Keratinocyte (primary cell): ENCODE results near the gene AMACR. TPM values are rescaled to one million over a fixed set of nuclear protein-coding genes. Genes with fewer than 3 reads are reported as not detected.

ENCODE experiments used
- DNase-seq: peaks from one replicate; pipeline ENCODE4 v3.0.0-alpha.2; 2011; ENCODE audit warnings: low read depth, missing footprints, low spot score
- FAIRE-seq: peaks from 2 replicates; lab custom pipeline; 2011; peaks lifted over from hg19 to GRCh38; lab: Jason Lieb, UNC
- H2AFZ ChIP-seq: 2 replicates; pipeline ENCODE4 v1.6.0; 2012; ENCODE audit warnings: low read length, control low read depth, inconsistent platforms; ENCODE audit not compliant: control insufficient read depth
- H3K27ac ChIP-seq: 2 replicates; pipeline ENCODE4 v1.5.1; 2011; ENCODE audit warnings: low read length; ENCODE audit not compliant: control insufficient read depth, insufficient read depth
- H3K27me3 ChIP-seq: 3 replicates; pipeline ENCODE4 v1.6.0; 2011; ENCODE audit warnings: low read length; ENCODE audit not compliant: control insufficient read depth, insufficient read depth; ENCODE audit errors: extremely low read depth
- H3K36me3 ChIP-seq, 2 experiments: 2 replicates in 1 of 2; 3 replicates in 1 of 2; pipeline ENCODE4 v1.5.1; 2011; ENCODE audit warnings: low read length in 2 of 2, mild to moderate bottlenecking in 1 of 2; ENCODE audit not compliant: control insufficient read depth in 2 of 2, insufficient read depth in 2 of 2; ENCODE audit errors: extremely low read depth in 1 of 2
- H3K4me1 ChIP-seq: 3 replicates; pipeline ENCODE4 v1.5.1; 2011; ENCODE audit warnings: low read length; ENCODE audit not compliant: control insufficient read depth, insufficient read depth; ENCODE audit errors: extremely low read depth
- H3K4me2 ChIP-seq: 3 replicates; pipeline ENCODE4 v1.6.0; 2011; ENCODE audit warnings: low read depth, low read length; ENCODE audit not compliant: control insufficient read depth, insufficient read depth; ENCODE audit errors: extremely low read depth
- H3K4me3 ChIP-seq, 3 experiments: fragments of 200-600 bp in 1 of 3; sonication (generic) in 1 of 3; 2 replicates in 2 of 3; 3 replicates in 1 of 3; pipeline ENCODE4 v1.5.1; 2011 to 2016; ENCODE audit warnings: low read length in 3 of 3, mild to moderate bottlenecking in 3 of 3, control low read depth in 2 of 3, inconsistent platforms in 1 of 3, low read depth in 1 of 3, mixed read lengths in 1 of 3, mixed run types in 1 of 3, moderate library complexity in 1 of 3; ENCODE audit not compliant: control insufficient read depth in 2 of 3, insufficient read depth in 2 of 3; ENCODE audit errors: extremely low read depth in 1 of 3
- H3K79me2 ChIP-seq: 2 replicates; pipeline ENCODE4 v1.6.0; 2012; ENCODE audit warnings: low read length; ENCODE audit not compliant: control insufficient read depth, insufficient read depth
- H3K9ac ChIP-seq: 3 replicates; pipeline ENCODE4 v1.6.0; 2011; ENCODE audit warnings: low read length; ENCODE audit not compliant: control insufficient read depth, insufficient read depth; ENCODE audit errors: extremely low read depth
- H3K9me1 ChIP-seq: 3 replicates; pipeline ENCODE4 v1.6.0; 2011; ENCODE audit warnings: low read length; ENCODE audit not compliant: control insufficient read depth, insufficient read depth; ENCODE audit errors: extremely low read depth
- H3K9me3 ChIP-seq: 2 replicates; pipeline ENCODE4 v1.5.1; 2012; ENCODE audit warnings: low read depth, low read length; ENCODE audit not compliant: control insufficient read depth
- H4K20me1 ChIP-seq: 3 replicates; pipeline ENCODE4 v1.6.0; 2011; ENCODE audit warnings: low read length; ENCODE audit not compliant: control insufficient read depth, insufficient read depth; ENCODE audit errors: extremely low read depth
- CTCF ChIP-seq, 3 experiments: IDR thresholded peaks in 1 of 3; conservative IDR thresholded peaks in 1 of 3; optimal IDR thresholded peaks in 1 of 3; 2 replicates in 2 of 3; 3 replicates in 1 of 3; pipeline versions ENCODE3 to v1.5.1; 2011; ENCODE audit warnings: low read length in 3 of 3, mild to moderate bottlenecking in 3 of 3, moderate library complexity in 2 of 3, control low read depth in 1 of 3, inconsistent platforms in 1 of 3; ENCODE audit not compliant: insufficient read depth in 2 of 3; ENCODE audit errors: extremely low read depth in 1 of 3
- EZH2 ChIP-seq: IDR thresholded peaks from one replicate; pipeline ENCODE4 v1.6.1; 2012; ENCODE audit warnings: inconsistent platforms, mild to moderate bottlenecking, low read length, moderate library complexity
- dilution Hi-C: fragments of 300-500 bp; cut with MboI; formaldehyde crosslinking; loops from one replicate; pipeline ENCODE4 v1.7.0; 2020; ENCODE audit warnings: low sequenced_read_pairs; ENCODE audit not compliant: extremely low pct_ligation_motif_present
- polyA plus RNA-seq, 5 experiments: library from polyadenylated mRNA; depleted of rRNA in 3 of 5; stranded (reverse) in 3 of 5; stranded (forward) in 1 of 5; unstranded in 1 of 5; fragments of >200 nt; gene quantifications; 1 replicate in 1 of 5; 2 replicates in 3 of 5; 3 replicates in 1 of 5; pipeline versions ENCODE4 v1.2.1 to v1.2.3, GENCODE V29; 2011 to 2012; ENCODE audit warnings: missing spikeins in 2 of 5, low read depth in 1 of 5, low replicate concordance in 1 of 5

The AMACR gene
- polyA plus RNA-seq, 1 donor (not counting 4 experiments of a cell fraction or from before 2014, with no cell fraction given) = 20.3 TPM

- H3K9me1 ChIP-seq = no peaks in the 10 kb centered on the region
- no peaks in the 10 kb centered on the region for H3K9me3 ChIP-seq
- peaks cover 6 to 7% of the 10 kb centered on the region in 2 experiments for H3K36me3 ChIP-seq
- H3K27me3 ChIP-seq = no peaks in the 10 kb centered on the region
- TF ChIP-seq EZH2 (no peak), CTCF (optimal IDR thresholded peaks at IDR 0.05 in 1 of 3, IDR thresholded peaks at IDR 0.05 in 1 of 3, conservative IDR thresholded peaks at IDR 0.05 in 1 of 3; ENCODE audit: extremely low read depth in 1 of 3, insufficient read depth in 2 of 3, low read length in 3 of 3) (no peak)
- no peak within 1 kb of the TSS for H3K9ac ChIP-seq
- H2AFZ ChIP-seq = no peak within 1 kb of the TSS
- no peaks in the 10 kb centered on the region for H4K20me1 ChIP-seq
- no peaks in the 10 kb centered on the region for H3K4me1 ChIP-seq
- H3K4me2 ChIP-seq = no peak within 1 kb of the TSS
- DNase-seq (no peak), FAIRE-seq (no peak)
- H3K4me3 ChIP-seq = no peak within 1 kb of the TSS
- H3K27ac ChIP-seq = no peak within 1 kb of the TSS
- no peaks in the 10 kb centered on the region for H3K79me2 ChIP-seq
- dilution Hi-C loops = no loop called here
Measured at GRCh38 chr5:33984671-33985124, 23.2 kb downstream of the AMACR start, which contains the start of gene SLC45A2. SLC45A2 (minus strand) TSS chr5:33984693; CDS start chr5:33984583, 110 bp downstream.

DNA sequence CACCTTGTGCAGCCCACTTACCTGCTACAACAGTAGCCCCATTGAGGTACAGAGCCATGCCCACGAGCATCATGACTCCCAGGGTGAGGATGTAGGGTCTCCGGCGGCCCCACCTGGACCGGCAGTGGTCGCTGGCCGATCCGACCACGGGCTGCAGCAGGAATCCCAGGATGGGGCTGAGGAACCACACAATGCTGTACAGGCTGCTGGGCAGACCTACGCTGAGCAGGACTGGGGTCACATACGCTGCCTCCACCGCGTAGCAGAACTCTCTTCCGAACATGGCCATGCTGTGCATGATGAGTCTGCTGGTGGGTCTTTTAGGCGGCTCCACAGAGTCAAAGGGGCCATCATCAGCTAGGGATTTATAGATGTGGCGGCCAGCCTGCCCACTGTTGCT is 23.7 kb downstream of the AMACR start:
- no peaks in the 10 kb centered on the region for H3K79me2 ChIP-seq
- H3K4me3 ChIP-seq = no peak overlapping the region
- no peaks in the 10 kb centered on the region for H3K4me1 ChIP-seq
- no peak overlapping the region for H3K4me2 ChIP-seq
- DNase-seq = no peak
- H3K36me3 ChIP-seq = peaks cover 6 to 7% of the 10 kb centered on the region in 2 experiments
- no peak overlapping the region for H3K9ac ChIP-seq
- dilution Hi-C loops = no loop called here
- H3K27ac ChIP-seq = no peak overlapping the region
- TF ChIP-seq CTCF (optimal IDR thresholded peaks at IDR 0.05 in 1 of 3, IDR thresholded peaks at IDR 0.05 in 1 of 3, conservative IDR thresholded peaks at IDR 0.05 in 1 of 3; ENCODE audit: extremely low read depth in 1 of 3, insufficient read depth in 2 of 3, low read length in 3 of 3) (no peak), EZH2 (no peak)
- H3K9me3 ChIP-seq = no peaks in the 10 kb centered on the region
- no peaks in the 10 kb centered on the region for H4K20me1 ChIP-seq
- no peak for FAIRE-seq
- H2AFZ ChIP-seq = no peak overlapping the region
- no peaks in the 10 kb centered on the region for H3K27me3 ChIP-seq
- no peaks in the 10 kb centered on the region for H3K9me1 ChIP-seq
